HG03025 (cell line): Measurements from ENCODE around the gene PTPRA.

Experiments used
- ATAC-seq: cut with Tn5 transposase; IDR thresholded peaks from one replicate; pipeline ENCODE4 v1.9.1; 2021; ENCODE audit warnings: mild to moderate bottlenecking, moderate library complexity; ENCODE audit not compliant: unreplicated experiment, low FRiP score

Gene PTPRA

DNA sequence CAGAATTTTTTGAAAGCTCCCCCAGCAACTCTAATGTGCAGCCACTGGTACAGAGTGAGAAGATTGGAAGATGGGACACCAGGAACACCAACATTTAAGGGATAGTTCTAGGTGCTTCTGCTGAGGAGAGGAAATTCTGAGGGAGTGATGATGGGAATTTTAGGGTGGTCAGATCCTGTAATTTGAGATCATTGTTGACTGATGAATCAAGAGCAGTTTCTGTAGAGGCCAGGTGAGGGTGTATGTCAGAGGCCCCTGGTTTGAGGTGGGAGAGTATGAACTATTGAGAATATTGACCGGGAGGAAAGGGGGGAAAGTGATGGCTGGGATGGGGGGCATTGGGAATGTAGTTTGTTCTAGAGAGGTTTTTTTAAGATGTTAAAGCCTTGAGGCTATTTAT lies 47.2 kb downstream of the PTPRA start:
- ATAC-seq = no peak

DNA sequence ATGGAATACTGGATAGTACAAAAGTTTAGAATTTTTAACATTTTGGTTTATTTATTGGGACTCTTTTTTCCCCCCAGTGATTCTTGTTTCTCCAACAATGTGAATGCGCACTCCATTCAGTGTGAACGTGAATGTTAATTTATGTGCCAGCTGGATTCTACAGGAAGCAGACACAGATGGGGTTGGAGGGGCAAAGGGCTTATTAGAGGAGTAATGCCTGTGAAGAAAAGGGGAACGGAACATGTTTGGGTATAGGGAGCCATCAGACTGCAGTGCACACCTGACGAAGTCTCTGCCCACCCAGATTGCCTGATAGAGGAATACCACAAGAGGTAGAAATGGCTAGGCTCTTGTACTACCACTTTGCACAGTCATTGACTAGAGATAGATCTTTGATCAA lies 48.2 kb downstream of the PTPRA start:
- ATAC-seq = no peak

DNA sequence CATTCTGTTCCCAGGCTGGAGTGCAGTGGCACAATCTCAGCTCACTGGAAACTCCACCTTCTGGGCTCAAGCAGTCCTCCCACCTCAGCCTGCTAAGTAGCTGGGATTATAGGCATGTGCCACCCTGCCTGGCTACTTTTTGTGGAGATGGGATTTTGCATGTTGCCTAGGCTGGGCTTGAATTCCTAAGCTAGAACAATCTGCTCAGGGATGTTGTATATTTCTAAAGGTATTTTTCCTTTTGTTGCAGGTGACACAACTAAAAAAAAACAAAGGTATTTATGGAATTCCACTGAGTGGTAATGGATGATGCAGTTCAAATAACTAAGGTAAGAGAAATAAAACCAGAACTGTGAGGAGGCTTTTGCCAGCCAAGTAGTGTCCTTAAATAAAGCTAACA lies 49.7 kb downstream of the PTPRA start:
- ATAC-seq = no peak

DNA sequence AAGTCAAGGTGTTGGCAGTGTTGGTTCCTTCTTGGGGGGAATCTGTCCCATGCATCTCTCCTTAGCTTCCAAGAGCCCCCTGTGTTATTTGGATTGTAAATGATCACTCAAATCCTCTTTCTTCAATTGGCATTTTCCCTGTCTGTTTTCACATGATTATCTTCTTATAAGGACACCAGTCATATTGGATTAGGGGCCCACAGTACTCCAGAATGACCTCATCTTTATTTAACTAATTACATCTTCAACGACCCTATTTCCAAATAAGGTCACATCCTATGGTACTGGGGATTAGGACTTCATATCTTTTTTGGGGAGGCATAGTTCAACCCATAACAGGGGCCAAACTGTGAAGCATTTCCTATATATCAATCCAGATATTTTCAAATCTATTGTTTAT lies 57.3 kb downstream of the PTPRA start:
- no peak for ATAC-seq

DNA sequence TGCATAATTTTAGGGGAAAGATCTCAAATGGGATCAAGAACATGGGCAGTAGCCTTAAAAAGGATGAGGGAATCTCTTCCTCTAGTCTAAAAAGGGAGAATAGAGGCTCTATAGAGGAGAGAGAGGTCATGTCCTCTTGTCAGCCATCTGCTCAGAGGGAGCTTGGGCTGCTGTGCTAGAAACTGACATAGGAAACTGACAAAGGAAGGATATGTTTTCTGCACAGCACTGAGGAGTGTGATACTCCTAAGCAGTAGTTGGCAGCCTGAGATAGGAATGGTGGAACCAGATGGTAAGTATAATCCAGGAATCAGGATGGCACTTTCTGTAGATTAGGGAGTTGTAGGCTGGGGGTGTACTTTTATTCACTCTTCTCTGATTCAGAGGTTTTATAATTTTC lies 59.2 kb downstream of the PTPRA start:
- ATAC-seq = no peak

DNA sequence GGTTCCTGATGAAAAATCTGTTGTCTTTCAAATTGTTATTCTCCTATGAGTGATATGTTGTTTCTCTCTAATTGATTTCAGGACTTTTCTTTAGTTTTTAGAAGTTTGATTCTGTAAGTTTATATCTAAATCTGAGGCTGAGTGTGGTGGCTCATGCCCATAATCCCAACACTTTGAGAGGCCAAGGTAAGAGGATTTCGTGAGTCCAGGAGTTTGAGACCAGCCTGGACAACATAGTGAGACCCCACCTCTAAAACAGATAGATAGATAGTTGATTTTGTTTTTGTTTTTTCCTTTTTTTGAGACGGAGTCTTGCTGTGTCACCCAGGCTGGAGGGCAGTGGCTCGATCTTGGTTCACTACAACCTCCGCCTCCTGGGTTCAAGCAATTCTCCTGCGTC lies 64.6 kb downstream of the PTPRA start:
- no peak for ATAC-seq

DNA sequence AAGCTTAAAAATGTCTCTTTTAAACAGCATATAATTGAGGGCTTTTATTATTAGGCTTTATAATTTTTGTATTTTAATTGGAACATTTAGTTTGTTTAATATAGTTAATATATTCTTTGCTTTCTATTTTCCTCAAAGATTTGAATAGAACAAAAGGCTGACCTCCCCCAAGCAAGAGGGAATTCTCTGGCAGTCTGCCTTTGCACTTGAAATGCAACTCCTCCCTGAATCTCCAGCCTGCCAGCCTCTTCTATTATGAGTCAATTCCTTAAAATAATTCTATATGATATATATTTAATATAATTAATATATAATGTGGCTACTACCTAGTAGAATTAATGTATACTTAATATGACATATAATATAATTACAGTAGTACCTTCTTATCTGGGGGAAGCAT lies 69.2 kb downstream of the PTPRA start:
- no peak for ATAC-seq

DNA sequence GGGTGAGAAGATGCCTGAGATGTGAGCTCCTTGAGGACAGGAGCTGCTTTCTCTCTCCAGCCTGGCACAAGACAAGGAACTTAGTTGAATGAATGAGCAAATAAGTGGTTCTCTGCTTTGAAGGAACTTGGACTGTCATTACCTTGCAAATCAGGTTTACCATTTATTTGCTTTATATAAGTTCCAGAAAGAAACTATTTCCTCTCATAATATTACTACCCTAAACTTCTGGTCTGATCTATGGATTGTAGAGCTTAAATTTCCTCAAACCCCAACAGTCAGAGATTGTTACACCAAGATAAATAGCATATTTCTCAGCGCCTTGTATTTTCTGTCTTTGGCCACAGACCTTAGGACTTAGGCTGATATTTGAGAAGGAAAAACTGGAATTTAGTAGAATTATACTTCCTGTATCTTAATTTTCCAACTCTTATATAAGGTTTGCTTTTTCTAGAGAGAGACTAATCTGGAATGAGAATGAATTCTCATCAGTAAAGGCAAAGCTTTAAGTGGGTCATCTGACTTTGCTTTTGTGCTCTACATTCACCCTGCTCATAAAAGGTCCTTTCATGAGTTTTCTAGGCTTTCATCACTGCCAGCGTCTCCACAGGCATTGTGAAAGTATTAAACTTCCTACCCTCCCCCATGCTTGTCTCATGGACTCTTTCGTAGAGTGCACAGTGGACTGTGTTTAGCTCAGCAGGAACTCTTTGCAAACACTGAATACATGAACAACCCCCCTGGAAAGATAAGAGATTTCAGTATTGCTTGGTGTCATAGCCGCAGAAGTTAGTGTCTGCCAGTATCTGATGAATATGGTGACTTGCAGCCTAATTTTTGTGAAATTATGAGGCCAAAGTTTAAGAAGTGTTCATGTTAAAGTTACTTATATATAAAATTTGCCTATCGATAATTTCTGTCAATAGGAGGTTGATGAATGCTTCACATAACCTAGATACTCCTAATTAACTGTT lies 74.0 kb downstream of the PTPRA start:
- no peak for ATAC-seq

DNA sequence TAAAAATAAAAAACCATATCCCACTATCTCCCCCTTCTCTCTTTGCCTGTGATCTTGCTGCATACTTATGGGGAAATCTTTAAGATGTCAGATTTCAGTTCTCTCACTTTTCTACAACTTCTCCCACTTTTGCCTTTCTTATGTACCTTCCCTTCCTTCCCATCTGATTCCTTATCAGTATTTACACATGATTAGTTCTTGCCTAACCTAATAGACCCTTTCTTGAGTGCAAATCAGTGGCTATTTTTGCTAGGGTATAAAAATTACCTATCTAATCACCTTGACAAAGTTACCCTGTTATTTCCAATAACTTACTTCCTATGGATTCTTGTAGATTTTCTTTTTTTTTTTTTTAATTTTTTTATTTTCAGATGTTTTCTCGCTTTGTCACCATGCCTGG lies 75.7 kb downstream of the PTPRA start:
- ATAC-seq = no peak

DNA sequence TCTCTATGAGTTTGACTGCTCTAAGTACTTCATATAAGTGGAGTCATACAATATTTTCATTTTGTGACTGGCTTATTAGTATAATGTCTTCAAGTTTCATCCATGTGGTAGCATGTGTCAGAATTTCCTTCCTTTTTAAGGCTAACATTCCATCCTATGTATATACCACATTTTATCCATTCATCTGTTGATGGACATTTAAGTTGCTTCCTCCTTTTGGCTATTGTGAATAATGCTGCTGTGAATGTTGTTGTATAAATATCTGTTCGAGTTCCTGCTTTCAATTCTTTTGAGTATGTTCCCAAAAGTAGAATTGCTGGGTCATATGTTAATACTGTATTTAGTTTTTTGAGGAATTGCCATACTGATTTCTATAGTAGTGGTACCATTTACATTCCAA lies 79.5 kb downstream of the PTPRA start:
- ATAC-seq = no peak

DNA sequence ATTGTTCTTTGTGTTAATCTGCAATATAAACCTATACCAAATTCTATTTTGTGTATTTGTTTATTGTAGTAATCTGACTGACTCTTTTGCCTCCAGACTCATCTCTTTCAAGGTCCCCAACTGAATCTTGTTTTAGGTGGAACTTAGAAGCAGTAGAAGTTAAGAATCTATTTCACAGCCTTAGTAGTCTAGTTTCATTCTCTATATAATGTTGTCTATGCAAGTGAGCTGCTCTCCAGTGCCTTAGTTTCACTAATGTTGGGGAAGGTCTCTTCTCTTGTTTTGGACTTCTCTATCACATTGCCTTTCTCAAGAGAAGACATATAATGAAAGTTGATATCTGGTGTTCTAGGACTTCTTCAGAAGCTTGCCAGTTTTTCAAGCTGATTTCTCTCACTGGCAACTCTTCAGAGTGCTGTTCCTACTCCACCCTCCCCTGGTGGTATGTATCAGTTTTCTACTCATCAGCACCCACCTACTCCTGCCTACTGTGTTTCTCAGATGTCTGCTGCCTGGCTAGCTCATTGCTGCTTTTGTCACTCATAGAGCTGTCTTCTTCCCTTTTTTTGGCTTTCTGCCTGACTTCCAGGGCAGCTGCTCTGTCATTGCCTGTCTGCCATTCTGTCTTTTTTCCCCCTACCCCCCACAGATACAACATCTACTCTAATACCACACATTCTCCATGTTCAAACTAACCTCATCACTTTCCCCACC lies 82.1 kb downstream of the PTPRA start:
- ATAC-seq = peak; percentile 85

DNA sequence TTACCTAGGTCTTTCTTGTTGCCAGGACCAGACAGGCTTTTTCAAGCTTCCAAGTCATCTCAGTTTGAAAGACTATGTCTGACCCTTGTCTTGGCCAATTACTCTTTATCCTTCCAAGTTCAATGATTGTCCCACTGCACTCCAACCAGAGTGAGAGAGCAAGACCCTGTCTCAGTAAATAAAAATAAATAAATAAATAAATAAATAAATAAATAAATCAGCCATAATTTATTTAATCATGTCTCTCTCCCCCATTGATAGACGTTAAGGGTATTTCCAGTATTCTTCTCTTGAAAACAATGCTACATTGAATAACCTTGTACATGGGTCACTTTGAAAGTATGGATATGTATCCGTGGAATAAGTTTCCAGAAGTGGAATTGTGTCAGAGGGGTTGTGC lies 83.2 kb downstream of the PTPRA start:
- ATAC-seq = no peak

DNA sequence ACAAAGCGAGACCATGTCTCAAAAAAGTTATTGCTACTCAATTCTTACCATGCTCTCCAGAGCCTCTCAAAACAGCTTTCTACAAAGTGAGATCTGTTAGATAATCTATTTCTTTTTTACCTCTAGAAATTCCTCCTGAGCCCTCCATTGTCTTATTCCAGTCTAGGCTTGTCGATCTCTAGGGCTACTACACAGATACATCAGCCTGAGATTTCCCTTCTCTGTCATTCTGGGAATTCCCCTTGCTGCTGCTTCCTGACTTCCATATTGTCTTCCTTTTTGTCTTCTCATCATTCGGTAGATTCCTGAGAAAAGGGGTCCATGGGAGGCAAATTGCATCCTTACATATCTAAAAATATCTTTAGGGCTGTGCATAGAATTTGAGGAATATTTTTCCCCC lies 94.6 kb downstream of the PTPRA start:
- ATAC-seq = no peak

DNA sequence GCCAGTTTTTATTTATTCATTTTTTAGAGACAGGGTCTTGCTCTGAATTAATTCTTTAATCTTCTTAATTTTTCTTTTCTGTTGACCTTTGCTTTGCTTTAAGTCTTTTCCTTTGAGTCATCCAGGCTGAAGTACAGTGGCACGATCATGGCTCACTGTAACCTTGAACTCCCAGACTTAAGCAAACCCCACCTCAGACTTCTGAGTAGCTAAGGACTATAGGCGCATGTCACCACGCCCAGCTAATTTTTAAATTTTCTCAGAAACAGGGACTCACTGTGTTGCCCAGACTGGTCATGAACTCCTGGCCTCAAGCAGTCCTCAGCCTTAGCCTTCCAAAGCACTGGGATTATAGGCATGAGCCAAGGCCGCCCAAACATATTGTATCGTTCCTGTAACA lies 98.8 kb downstream of the PTPRA start:
- no peak for ATAC-seq

DNA sequence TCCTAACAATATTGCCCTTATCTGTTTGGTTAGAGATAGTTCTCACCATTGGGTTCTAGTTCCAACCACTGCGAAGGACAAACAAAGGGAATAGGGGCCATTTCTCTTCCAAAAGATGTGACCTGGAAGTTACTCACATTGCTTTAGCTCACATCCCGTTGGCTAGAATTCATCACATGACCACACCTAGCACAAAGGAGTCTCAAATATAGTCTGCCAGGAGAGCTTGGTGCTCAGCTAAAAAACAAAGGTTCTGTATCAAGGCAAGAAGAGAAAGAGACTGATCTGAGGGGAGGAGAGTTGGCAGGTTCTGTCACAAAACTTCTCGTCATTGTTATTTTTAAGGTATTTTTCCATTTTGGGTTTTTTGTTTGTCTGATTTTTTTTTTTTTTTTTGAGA lies 100.3 kb downstream of the PTPRA start:
- ATAC-seq = no peak

DNA sequence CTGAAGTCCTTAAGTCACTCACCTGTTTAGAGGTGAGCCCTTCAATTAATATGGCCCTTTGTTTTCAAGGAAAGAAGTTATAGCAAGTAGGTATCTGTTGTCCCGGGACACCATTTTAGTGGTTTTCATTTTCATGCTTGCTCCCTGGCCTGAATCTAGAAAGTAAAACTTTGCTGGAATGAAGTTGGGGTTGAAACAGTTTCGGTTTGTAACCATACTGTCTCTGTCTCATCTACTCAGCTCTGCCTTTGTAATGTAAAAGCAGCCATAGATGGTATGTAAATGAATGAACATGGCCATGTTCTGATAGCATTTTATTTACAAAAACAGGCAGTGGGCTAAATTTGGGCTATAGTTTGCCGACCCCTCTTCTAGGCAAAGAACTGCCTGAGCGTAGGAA lies 105.2 kb downstream of the PTPRA start:
- ATAC-seq = no peak

DNA sequence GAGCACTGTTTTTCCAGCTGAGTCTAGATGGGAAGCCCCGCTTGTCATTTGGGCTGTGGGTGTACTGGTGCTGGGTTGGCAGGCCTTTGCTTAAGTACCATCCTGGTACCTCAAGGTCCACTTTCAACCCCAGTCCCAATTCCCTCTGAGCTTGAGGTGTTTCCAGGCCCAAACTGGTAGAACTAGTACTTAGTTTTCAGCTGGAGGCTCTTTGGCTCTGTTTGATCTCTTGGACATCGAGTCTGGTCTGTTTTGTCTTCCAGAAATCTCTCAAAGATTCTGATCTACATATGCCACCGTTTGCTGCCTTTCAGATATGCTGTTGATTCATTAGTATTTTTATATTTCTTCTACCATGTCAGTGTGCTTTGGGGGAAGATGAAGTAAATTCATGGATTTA lies 108.4 kb downstream of the PTPRA start:
- no peak for ATAC-seq

DNA sequence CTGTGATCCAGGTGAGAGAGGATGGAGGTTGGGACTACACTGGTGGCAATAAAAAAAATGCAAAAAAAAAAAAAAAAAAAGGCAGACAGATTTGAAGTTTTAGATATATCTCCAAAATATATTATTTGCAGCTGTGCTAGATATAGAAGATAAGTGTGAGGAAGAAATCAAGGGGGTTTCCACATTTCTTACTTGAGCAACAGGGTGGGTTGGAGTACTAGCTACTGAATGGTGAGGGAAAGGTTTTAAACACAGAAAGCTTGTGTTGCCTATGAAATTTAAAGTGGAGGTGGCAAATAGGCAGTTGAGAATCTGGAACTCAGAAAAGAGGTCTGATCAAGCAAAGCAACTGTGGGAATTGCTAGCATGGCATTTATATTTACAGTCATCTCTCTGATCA lies 110.2 kb downstream of the PTPRA start:
- no peak for ATAC-seq

DNA sequence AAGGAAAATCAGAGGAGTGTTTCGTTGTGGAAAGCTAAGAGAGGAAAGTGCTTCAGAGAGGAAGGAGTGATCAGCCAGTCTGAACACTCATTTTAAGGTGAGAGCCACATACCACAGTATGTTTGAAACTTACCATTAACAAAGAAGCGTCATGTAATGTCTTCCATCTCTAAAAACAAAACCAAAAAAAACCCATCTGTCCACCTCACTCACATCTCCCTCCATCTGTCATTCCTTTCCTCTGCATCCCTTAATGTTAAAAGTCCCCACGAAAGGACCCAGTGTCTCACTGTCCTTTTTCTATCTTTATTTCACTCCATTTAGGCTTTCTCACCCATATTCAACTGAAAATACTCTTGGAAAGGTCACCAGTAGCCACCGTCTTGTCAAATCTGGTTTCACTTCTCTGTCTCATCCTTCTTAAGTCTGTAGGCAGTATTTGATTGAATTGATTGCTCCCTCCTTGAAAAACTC lies 110.8 kb downstream of the PTPRA start:
- ATAC-seq = no peak

DNA sequence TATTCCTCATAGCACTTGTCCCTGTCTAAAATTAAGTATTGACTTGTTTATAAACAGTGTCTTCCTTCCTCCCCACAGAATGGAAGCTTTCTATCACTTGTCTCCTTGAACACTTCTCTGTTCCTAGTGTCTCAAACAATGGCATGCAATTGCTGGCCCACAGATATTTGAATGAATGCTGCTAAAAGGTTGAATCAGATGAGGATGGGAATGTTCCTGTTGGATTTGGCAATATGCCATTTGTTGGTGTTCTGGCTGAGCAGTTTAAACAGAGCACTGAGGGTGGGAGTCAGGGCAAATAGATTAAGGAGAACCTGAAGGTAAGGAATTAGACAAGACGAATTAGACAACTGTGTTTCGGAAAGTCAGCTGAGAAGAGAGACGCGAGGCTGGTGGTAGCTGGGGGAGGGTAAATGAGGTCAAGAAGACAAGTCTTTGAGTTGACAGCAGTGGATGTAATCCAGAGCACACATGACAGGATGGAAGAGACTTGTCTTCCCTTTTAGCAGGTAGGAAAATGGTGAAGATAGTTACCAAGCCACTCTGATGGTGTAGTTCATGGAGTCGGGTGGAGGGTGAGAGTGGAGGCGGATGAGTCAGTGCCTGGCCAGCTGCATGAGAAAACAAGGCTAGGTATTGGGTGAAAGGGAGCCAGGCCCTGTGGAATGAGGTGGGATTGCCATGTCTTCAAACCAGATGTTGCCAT lies 111.8 kb downstream of the PTPRA start:
- ATAC-seq = no peak

DNA sequence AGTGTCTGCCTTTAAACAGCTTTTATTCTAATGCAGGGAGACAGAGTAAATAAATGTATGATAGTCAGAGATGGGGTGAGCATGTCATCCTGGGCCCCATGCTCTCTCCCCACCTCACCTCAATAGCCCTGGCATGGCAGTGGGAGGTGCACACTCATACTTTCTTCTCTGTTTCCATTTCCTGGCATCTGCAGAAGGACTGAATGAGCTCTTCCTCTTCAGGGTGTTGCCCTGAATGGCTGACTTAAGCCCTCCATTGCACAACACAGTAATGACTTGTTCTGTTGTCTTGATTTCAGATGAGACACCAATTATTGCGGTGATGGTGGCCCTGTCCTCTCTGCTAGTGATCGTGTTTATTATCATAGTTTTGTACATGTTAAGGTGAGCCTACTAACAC lies 113.2 kb downstream of the PTPRA start:
- no peak for ATAC-seq
